ENCODE data around the gene VARS2. TPM values are rescaled to one million over a fixed set of nuclear protein-coding genes. Genes with fewer than 3 reads are reported as not detected.

Gene VARS2
- polyA plus RNA-seq, 1 of the 3 experiments (the other 2 are of a cell fraction), result 31.2 TPM

DNA sequence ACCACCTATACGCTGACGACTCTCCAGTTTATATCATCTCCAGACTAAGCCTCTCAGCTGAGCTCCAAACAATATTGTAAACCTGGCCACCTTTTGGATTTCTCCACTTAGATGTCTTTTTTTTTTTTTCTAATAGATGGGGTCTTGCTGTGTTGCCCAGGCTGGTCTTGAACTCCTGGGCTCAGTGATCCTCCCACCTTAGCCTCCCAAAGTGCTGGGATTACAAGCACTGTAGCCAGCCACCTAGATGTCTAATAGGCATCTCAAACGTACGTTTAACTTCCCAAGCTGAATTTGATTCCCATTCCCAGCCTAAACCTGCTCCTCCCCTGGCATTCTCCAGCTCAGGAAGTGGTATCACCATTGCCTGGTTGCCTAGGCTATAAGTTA is 24.5 kb upstream of the VARS2 start (continued):
- TF ChIP-seq, protein P1, sequence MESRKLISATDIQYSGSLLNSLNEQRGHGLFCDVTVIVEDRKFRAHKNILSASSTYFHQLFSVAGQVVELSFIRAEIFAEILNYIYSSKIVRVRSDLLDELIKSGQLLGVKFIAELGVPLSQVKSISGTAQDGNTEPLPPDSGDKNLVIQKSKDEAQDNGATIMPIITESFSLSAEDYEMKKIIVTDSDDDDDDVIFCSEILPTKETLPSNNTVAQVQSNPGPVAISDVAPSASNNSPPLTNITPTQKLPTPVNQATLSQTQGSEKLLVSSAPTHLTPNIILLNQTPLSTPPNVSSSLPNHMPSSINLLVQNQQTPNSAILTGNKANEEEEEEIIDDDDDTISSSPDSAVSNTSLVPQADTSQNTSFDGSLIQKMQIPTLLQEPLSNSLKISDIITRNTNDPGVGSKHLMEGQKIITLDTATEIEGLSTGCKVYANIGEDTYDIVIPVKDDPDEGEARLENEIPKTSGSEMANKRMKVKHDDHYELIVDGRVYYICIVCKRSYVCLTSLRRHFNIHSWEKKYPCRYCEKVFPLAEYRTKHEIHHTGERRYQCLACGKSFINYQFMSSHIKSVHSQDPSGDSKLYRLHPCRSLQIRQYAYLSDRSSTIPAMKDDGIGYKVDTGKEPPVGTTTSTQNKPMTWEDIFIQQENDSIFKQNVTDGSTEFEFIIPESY (IDR thresholded peaks at IDR 0.05; ENCODE audit: borderline replicate concordance, low read depth), result no peak
- TF ChIP-seq RFX5 (IDR thresholded peaks at IDR 0.05; ENCODE audit: low read length), result no peak

DNA sequence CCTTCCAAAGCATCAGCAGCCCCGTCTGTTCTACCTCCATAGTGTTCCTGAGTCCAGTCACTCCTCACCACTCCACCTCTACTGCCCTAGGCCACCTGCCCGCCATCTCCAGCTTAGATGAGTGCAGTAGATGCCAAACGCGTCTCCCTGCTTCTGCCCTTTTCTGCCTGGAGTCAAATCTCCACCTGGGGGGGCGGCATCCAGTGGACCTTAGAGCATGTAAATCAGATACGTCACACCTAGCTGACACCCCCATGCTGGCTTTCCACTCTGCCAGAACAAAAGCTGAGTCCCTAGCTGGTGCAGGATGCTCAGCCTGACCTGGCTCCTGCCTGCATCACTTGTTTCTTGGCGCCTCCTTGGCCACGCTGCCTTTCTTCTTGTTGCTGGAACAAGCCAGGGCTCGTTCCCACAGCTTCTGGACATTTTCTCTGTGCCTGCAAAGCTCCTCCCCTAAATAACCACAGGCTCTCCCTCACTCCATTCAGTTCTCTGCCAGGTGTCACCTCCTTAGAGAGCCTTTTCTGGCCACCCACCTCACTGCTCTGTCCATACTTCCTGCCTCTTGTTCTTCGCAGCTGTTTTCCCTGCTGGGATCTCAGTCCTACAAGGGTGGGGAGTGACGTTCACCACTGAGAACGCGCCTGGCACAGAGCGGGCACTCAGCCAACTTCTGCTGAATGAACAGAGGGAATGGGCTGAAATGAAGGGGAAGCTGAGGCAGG is 24.0 kb upstream of the VARS2 start:
- peaks cover 20 to 26% of the 10 kb centered on the region in 2 experiments; a peak in 3 of 4 replicates for H3K4me1 ChIP-seq (ENCODE audit: control insufficient read depth in 1 of 2, insufficient read depth in 2 of 2, low read depth in 1 of 2, low read length in 1 of 2)
- no peaks in the 10 kb centered on the region for H3K9me2 ChIP-seq
- H4K20me1 ChIP-seq (ENCODE audit: insufficient read depth), result no peaks in the 10 kb centered on the region
- H3K79me2 ChIP-seq (ENCODE audit: insufficient read depth), result peaks cover 57% of the 10 kb centered on the region
- H3K4me2 ChIP-seq, result no peak overlapping the region
- H3K27me3 ChIP-seq (ENCODE audit: insufficient read depth), result no peaks in the 10 kb centered on the region
- DNase-seq, result peak; percentile 32
- peaks cover 16% of the 10 kb centered on the region for H3F3A ChIP-seq (replicated peaks; ENCODE audit: insufficient read depth)
- H3K27ac ChIP-seq (ENCODE audit: low read depth in 2 of 2, low read length in 1 of 2), result no peak overlapping the region; a peak in 1 of 4 replicates
- no peak overlapping the region for H3K4me3 ChIP-seq (ENCODE audit: low read depth in 2 of 2, low read length in 1 of 2)
- H3K36me3 ChIP-seq (replicated peaks in 1 of 2; ENCODE audit: control insufficient read depth in 1 of 2, insufficient read depth in 2 of 2, low read length in 1 of 2), result peaks cover 10 to 39% of the 10 kb centered on the region in 2 experiments
- no peak overlapping the region for H2AFZ ChIP-seq (ENCODE audit: low read depth)
- WGBS (ENCODE audit: low lambda C conversion rate), result 93% methylated on average over 14 of the region's 14 CpGs
- TF ChIP-seq, protein P2, sequence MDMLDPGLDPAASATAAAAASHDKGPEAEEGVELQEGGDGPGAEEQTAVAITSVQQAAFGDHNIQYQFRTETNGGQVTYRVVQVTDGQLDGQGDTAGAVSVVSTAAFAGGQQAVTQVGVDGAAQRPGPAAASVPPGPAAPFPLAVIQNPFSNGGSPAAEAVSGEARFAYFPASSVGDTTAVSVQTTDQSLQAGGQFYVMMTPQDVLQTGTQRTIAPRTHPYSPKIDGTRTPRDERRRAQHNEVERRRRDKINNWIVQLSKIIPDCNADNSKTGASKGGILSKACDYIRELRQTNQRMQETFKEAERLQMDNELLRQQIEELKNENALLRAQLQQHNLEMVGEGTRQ (IDR thresholded peaks at IDR 0.05; ENCODE audit: borderline replicate concordance, low read depth, low read length), result no peak
- TF ChIP-seq FOXM1 (IDR thresholded peaks at IDR 0.05; ENCODE audit: low read depth) (no peak), NRF1 (IDR thresholded peaks at IDR 0.05; ENCODE audit: low read depth, low read length) (no peak), YY1 (IDR thresholded peaks at IDR 0.05; ENCODE audit: low read depth) (no peak), FOSL2 (IDR thresholded peaks at IDR 0.05; ENCODE audit: borderline replicate concordance, low read depth) (no peak), RXRA (IDR thresholded peaks at IDR 0.05; ENCODE audit: borderline replicate concordance, low read depth) (no peak), RAD21 (IDR thresholded peaks at IDR 0.05; ENCODE audit: low read length) (no peak), SIN3A (IDR thresholded peaks at IDR 0.05; ENCODE audit: borderline replicate concordance, low read depth, low read length) (no peak), EP300 (IDR thresholded peaks at IDR 0.05; ENCODE audit: borderline replicate concordance in 1 of 2, low read depth in 1 of 2, low read length in 1 of 2) (no peak), ELF1 (IDR thresholded peaks at IDR 0.05) (no peak), FOXJ3 (CRISPR knock-in tag; IDR thresholded peaks at IDR 0.05) (no peak), CHD2 (IDR thresholded peaks at IDR 0.05; ENCODE audit: low read length, partially characterized antibody) (no peak)
- TF ChIP-seq, protein P3, sequence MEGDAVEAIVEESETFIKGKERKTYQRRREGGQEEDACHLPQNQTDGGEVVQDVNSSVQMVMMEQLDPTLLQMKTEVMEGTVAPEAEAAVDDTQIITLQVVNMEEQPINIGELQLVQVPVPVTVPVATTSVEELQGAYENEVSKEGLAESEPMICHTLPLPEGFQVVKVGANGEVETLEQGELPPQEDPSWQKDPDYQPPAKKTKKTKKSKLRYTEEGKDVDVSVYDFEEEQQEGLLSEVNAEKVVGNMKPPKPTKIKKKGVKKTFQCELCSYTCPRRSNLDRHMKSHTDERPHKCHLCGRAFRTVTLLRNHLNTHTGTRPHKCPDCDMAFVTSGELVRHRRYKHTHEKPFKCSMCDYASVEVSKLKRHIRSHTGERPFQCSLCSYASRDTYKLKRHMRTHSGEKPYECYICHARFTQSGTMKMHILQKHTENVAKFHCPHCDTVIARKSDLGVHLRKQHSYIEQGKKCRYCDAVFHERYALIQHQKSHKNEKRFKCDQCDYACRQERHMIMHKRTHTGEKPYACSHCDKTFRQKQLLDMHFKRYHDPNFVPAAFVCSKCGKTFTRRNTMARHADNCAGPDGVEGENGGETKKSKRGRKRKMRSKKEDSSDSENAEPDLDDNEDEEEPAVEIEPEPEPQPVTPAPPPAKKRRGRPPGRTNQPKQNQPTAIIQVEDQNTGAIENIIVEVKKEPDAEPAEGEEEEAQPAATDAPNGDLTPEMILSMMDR (IDR thresholded peaks at IDR 0.05), result no peak
- TF ChIP-seq, protein P4, sequence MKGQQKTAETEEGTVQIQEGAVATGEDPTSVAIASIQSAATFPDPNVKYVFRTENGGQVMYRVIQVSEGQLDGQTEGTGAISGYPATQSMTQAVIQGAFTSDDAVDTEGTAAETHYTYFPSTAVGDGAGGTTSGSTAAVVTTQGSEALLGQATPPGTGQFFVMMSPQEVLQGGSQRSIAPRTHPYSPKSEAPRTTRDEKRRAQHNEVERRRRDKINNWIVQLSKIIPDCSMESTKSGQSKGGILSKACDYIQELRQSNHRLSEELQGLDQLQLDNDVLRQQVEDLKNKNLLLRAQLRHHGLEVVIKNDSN (IDR thresholded peaks at IDR 0.05; ENCODE audit: borderline replicate concordance, low read depth), result no peak
- no peaks in the 10 kb centered on the region for H3K9me3 ChIP-seq
- ChIA-PET CTCF (interaction anchor here (0.6 to 2.4 kb wide), 10 partner anchors 9 to 407 kb away, joined by 3 to 14 read pairs (median 4); partner anchors contain the start of gene VARS2), POLR2A (interaction anchor here (0.7 kb wide), 1 partner anchor 17 kb away, joined by 3 read pairs; no protein-coding TSS in a partner anchor)
- H3K9ac ChIP-seq, result no peak overlapping the region
